ENCODE measurements around the gene ERMAP.
"Not testable (repeated sequence)": the region's sequence is repeated elsewhere in the genome, so short reads cannot be mapped to it uniquely, and the experiment has no call there.

The ERMAP gene

GRCh38 chr1:42846257-42847110 lies 29.6 kb downstream of the ERMAP start, which contains the start of gene ZNF691:
Gene ZNF691, plus strand, starts transcription at chr1:42846613. Its CDS starts 3,046 bp downstream, at chr1:42849659.
- DNase-seq = peak; percentile 100

- peak; percentile 49 for DNase-seq
Measured at GRCh38 chr1:42847111-42847595, 30.2 kb downstream of the ERMAP start.

GRCh38 chr1:42847721-42848460 lies 31.0 kb downstream of the ERMAP start:
- DNase-seq = peak; percentile 21

GRCh38 chr1:42848823-42849537 lies 32.1 kb downstream of the ERMAP start:
- no peak for DNase-seq

GRCh38 chr1:42849944-42850343 lies 33.0 kb downstream of the ERMAP start:
- no peak for DNase-seq

GRCh38 chr1:42851420-42851819 lies 34.5 kb downstream of the ERMAP start:
- DNase-seq = no peak

- no peak for DNase-seq
Measured at GRCh38 chr1:42851960-42852607, 35.2 kb downstream of the ERMAP start.

GRCh38 chr1:42852608-42852980 lies 35.7 kb downstream of the ERMAP start:
- peak; percentile 24 for DNase-seq

- DNase-seq = peak; percentile 79
Measured at GRCh38 chr1:42853116-42853884, 36.4 kb downstream of the ERMAP start.

GRCh38 chr1:42856554-42856953 lies 39.6 kb downstream of the ERMAP start:
- not testable (repeated sequence) for DNase-seq

- not testable (repeated sequence) for DNase-seq
Measured at GRCh38 chr1:42859366-42859765, 42.4 kb downstream of the ERMAP start.

GRCh38 chr1:42860339-42861013 lies 43.6 kb downstream of the ERMAP start:
- DNase-seq = no peak

- no peak for DNase-seq
Measured at GRCh38 chr1:42861014-42861399, 44.1 kb downstream of the ERMAP start.

- DNase-seq = peak; percentile 93
Measured at GRCh38 chr1:42866549-42866948, 49.6 kb downstream of the ERMAP start.

- DNase-seq = not testable (repeated sequence)
Measured at GRCh38 chr1:42868466-42868865, 51.5 kb downstream of the ERMAP start.

GRCh38 chr1:42869254-42869653 lies 52.3 kb downstream of the ERMAP start:
- not testable (repeated sequence) for DNase-seq

GRCh38 chr1:42869751-42870150 lies 52.8 kb downstream of the ERMAP start:
- not testable (repeated sequence) for DNase-seq

GRCh38 chr1:42873108-42873507 lies 56.2 kb downstream of the ERMAP start:
- DNase-seq = not testable (repeated sequence)

- no peak for DNase-seq
Measured at GRCh38 chr1:42873670-42874069, 56.7 kb downstream of the ERMAP start.

- no peak for DNase-seq
Measured at GRCh38 chr1:42876009-42876408, 59.1 kb downstream of the ERMAP start.

- no peak for DNase-seq
Measured at GRCh38 chr1:42877380-42877779, 60.5 kb downstream of the ERMAP start.
